Measurements from ENCODE around the gene CCDC71. TPM values are rescaled to one million over a fixed set of nuclear protein-coding genes. Genes with fewer than 3 reads are reported as not detected.

The CCDC71 gene
- total and polyA plus RNA-seq, 2 of the 13 experiments (the other 11 are each of a cell fraction or from before 2014, with no cell fraction given), result 9.7 to 14.3 TPM

DNA sequence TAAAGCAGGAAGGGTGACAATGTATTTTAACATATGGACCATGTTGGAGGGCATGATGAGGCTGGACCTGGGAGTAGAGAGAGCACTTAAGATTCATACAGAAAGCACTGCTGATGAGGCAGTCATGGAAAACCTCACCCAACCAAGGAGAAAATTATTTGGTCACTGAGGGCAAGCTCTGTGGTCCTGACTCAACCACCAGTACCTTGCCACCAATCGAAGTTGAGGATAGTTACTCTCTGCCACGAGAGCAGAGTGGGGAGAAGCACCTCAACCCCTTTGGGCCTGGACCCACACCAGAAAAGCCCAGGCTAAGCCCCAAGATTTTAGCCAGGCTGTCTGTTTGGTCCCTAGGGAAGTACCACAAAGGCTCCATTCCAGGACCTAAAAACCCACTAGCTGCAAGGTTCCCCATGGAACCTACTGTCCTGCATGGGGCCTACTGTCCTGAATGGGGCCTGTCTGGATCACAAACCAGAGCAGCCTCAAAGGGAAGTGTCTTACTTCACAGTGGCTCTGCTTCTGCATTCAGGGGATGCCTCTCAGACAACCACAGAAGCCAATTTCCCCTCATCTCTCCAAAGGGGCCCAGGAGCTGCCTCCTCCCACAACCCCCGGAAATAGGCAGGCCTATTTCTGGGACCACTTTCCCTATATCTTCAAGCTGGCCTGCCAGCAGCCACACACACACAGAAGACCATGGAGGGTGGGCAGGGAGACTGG is 4.2 kb downstream of the CCDC71 start:
- H4K20me1 ChIP-seq (ENCODE audit: insufficient read depth, low read length), result no peaks in the 10 kb centered on the region
- FAIRE-seq (no peak), ATAC-seq (no peak), DNase-seq (ENCODE audit: low spot score) (no peak)
- H3K9me3 ChIP-seq (ENCODE audit: low read length), result no peaks in the 10 kb centered on the region
- H3K4me2 ChIP-seq (ENCODE audit: low read depth, low read length), result no peak overlapping the region
- WGBS (ENCODE audit: low lambda C conversion rate), result 100% methylated on average over 1 of the region's 3 CpGs
- H3K9ac ChIP-seq (ENCODE audit: insufficient read depth, low read depth, low read length), result no peak overlapping the region
- no TSS peak for BruUV-seq (replicated peaks)
- CTCF ChIA-PET (ENCODE audit: low intra/inter-chr PET ratio, low total read pairs), result no interaction called here
- TF ChIP-seq HOXA5 (CRISPR knock-in tag; IDR thresholded peaks at IDR 0.05) (no peak), POLR2A (IDR thresholded peaks at IDR 0.05; ENCODE audit: insufficient read depth in 1 of 2, low read depth in 2 of 2, low read length in 2 of 2) (0 out of 4 replicates have a peak, but pooled peaks of 1 of the 2 experiments have one; percentile 20), ZNF18 (CRISPR knock-in tag; IDR thresholded peaks at IDR 0.05; ENCODE audit: insufficient replicate concordance) (no peak), ZC3H13 (CRISPR knock-in tag; IDR thresholded peaks at IDR 0.05) (0 out of 2 replicates have a peak, but pooled peaks have one; percentile 18), RBM22 (optimal IDR thresholded peaks at IDR 0.05; ENCODE audit: low read length) (peak; percentile 26)
- H3K4me1 ChIP-seq (ENCODE audit: insufficient read depth, low read length), result peaks cover 37% of the 10 kb centered on the region
- intact Hi-C loops (cut with micrococcal nuclease; ENCODE audit: unreplicated experiment) (no loop called here), in situ Hi-C loops (cut with HindIII; ENCODE audit: extremely low pct_ligation_motif_present, low pct_unique_long_range_greater_than_20kb) (loop anchor here (25.0 kb wide), 1 partner anchor 275 kb away; the partner anchor contains the start of gene NICN1)
- H3K36me3 ChIP-seq (replicated peaks in 1 of 2; ENCODE audit: control insufficient read depth in 1 of 2, insufficient read depth in 2 of 2, low read length in 2 of 2), result peaks cover 5 to 20% of the 10 kb centered on the region in 2 experiments; a peak in 4 of 5 replicates
- no peaks in the 10 kb centered on the region; a peak in 1 of 5 replicates for H3K27me3 ChIP-seq (ENCODE audit: control insufficient read depth in 1 of 2, insufficient read depth in 2 of 2, low read length in 2 of 2)
- no peak overlapping the region for H3K27ac ChIP-seq (ENCODE audit: extremely low read length, insufficient read depth, low read length)
- no peak overlapping the region for H3K4me3 ChIP-seq (replicated peaks in 1 of 3; ENCODE audit: insufficient read depth in 1 of 3, low read depth in 2 of 3, low read length in 3 of 3)
- peaks cover 16% of the 10 kb centered on the region for H3K79me2 ChIP-seq (ENCODE audit: insufficient read depth, low read length)
- H2AFZ ChIP-seq (ENCODE audit: low read length), result no peak overlapping the region
- POLR2A ChIA-PET, result interaction anchor here (2.0 kb wide), 1 partner anchor 178 kb away, joined by 5 read pairs; the partner anchor contains the start of gene USP4

DNA sequence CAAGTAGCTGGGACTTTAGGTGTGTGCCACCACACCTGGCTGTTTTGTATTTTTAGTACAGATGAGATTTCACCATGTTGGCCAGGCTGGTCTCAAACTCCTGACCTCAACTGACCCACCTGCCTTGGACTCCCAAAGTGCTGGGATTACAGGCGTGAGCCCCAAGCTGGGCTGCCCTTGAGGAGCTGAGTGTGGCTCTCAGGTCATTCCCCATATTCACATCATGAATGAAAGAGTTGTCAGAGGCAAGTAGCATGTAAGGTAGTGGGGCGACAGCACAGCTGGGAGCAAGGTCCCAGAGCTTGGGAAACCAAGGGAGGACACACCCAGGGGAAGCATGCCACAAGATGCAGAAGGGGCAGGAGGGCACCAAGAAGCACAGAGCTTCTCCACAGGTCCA is 4.9 kb downstream of the CCDC71 start:
- no peak for ATAC-seq

More for the DNA sequence above, 4.9 kb downstream of the CCDC71 start:
- no peak overlapping the region for H3K4me3 ChIP-seq (replicated peaks in 1 of 3; ENCODE audit: insufficient read depth in 1 of 3, low read depth in 2 of 3, low read length in 3 of 3)
- H4K20me1 ChIP-seq (ENCODE audit: insufficient read depth, low read length), result no peaks in the 10 kb centered on the region
- peaks cover 30% of the 10 kb centered on the region for H3K4me1 ChIP-seq (ENCODE audit: insufficient read depth, low read length)
- H3K27ac ChIP-seq (ENCODE audit: extremely low read length, insufficient read depth, low read length), result no peak overlapping the region
- H3K27me3 ChIP-seq (ENCODE audit: control insufficient read depth in 1 of 2, insufficient read depth in 2 of 2, low read length in 2 of 2), result no peaks in the 10 kb centered on the region; a peak in 1 of 5 replicates
- 92% methylated on average over 1 of the region's 2 CpGs for WGBS (ENCODE audit: low lambda C conversion rate)
- ChIA-PET POLR2A (no interaction called here), CTCF (ENCODE audit: low intra/inter-chr PET ratio, low total read pairs) (no interaction called here)
- H2AFZ ChIP-seq (ENCODE audit: low read length), result no peak overlapping the region
- DNase-seq (ENCODE audit: low spot score), result no peak
- in situ Hi-C loops (cut with HindIII; ENCODE audit: extremely low pct_ligation_motif_present, low pct_unique_long_range_greater_than_20kb), result loop anchor here (25.0 kb wide), 1 partner anchor 276 kb away; the partner anchor contains the start of gene NICN1
- FAIRE-seq, result no peak
- no peak overlapping the region for H3K9ac ChIP-seq (ENCODE audit: insufficient read depth, low read depth, low read length)
- intact Hi-C loops (cut with micrococcal nuclease; ENCODE audit: unreplicated experiment), result no loop called here
- H3K4me2 ChIP-seq (ENCODE audit: low read depth, low read length), result no peak overlapping the region
- H3K9me3 ChIP-seq (ENCODE audit: low read length), result no peaks in the 10 kb centered on the region
- no peak for TF ChIP-seq PLSCR1 (CRISPR knock-in tag; IDR thresholded peaks at IDR 0.05; ENCODE audit: borderline replicate concordance)
- no peak for TF ChIP-seq ZNF205 (CRISPR knock-in tag; IDR thresholded peaks at IDR 0.05)
- no peak for TF ChIP-seq CBX2 (IDR thresholded peaks at IDR 0.05; ENCODE audit: low read depth, low read length)
- no peak for TF ChIP-seq CBX2 (CRISPR knock-in tag; IDR thresholded peaks at IDR 0.05; ENCODE audit: low read depth)
- H3K79me2 ChIP-seq (ENCODE audit: insufficient read depth, low read length), result peaks cover 16% of the 10 kb centered on the region
- H3K36me3 ChIP-seq (replicated peaks in 1 of 2; ENCODE audit: control insufficient read depth in 1 of 2, insufficient read depth in 2 of 2, low read length in 2 of 2), result peaks cover 5 to 20% of the 10 kb centered on the region in 2 experiments; a peak in 4 of 5 replicates
- BruUV-seq (replicated peaks), result no TSS peak

Data from HepG2 (cell line).